Kidney glomerular epithelial cell (primary cell): ENCODE measurements around the gene BRIP1.
"Not testable (repeated sequence)": the region's sequence is repeated elsewhere in the genome, so short reads cannot be mapped to it uniquely, and the experiment has no call there.

Experiments
- DNase-seq: peaks from one replicate; lab custom pipeline; 2025; lab: John Stamatoyannopoulos, UW

The BRIP1 gene

DNA sequence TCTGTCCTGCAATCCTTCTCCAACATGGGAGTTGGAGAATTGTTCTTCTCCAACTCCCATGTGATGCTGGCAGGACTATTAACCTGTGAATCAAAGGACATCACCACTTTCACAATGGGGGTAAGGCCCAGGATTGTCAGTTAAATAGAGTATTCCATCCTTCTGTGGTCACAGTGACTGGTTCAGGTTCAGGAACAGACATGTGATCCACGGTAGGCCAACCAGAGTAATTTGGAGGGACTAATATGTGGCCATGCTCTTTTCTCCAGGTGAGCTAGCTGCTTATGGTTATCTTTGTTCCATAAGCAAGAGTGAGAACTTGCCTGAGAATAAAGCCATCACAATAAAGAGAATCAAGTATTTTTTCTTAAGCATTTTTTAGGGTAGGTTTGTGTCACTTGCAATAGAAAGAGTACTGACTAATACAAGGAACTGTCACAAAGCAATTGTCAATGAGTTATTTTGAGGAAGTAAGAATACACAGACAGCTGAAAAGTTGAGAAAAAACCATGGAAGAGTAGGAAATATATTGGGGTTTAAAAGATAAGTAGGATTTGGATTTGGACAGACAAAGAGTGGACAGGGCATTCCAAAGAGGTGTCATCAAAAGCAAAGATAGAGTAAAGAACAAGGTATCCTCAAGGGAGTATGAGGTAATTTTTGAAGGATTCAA, 63.4 kb downstream of the BRIP1 start:
- no peak for DNase-seq

DNA sequence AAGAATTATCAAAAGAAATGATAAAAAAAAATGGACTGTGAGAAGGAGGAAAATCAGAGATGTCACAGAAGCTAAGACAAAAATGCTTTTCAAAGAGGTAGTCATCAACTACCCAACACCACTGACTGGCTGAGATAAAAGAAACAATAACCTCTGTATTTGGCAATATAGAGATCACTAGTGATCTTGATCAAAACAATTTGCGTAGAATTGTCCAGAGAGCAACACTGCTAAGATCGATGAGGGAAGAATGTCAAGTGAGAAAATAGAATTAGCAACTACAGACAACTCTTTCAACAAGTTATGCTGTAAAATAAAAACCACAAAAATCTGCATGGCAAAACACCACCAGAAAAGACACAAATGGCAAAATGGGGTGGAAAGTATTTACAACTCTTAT, 66.0 kb downstream of the BRIP1 start:
- DNase-seq, result no peak

DNA sequence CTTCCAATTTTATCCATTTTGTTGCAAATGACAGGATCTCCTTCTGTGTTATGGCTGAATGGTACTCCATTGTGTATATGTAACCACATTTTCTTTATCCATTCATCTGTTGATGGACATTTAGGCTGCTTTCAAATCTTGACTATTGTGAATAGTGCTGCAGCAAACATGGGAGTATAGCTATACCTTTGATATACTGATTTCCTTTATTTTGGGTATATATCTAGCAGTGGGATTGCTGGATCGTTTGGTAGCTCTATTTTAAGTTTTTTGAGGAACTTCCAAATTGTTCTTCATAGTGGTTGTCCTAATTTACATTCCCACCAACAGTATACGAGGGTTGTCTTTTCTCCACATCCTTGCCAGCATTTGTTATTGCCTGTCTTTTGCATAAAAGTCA, 67.8 kb downstream of the BRIP1 start:
- no peak for DNase-seq

DNA sequence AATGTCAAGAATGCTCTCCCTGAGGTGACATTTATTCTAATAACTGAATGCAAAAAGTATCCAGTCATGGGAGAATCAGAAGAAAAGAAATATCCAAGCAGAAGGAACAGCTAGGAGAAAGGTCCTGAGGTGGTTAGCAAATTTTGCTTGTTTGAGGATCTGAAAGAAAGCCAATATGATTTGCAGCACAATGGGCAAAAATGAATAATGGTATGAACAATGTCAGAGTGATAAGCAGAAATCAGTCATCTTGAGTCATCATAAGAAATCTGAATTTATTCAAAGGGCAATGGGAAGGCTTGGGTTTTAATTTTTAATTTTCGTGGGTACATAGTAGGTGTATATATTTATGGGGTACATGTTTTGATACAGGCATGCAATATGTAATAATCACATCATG, 68.5 kb downstream of the BRIP1 start:
- no peak for DNase-seq

DNA sequence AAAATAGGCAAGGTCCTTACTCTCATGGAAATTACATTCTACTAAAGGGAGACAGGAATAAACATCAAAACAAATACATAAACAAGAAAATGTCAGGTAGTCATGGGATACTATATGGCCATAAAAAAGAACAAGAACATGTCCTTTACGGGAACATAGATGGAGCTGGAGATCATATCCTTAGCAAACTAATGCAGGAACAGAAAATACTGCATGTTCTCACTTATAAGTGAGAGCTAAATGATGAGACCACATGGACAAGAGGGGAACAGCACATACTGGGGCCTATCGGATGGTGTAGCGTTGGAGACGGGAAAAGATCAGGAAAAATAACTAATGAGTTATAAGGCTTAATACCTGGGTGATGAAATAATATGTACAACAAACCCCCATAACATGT, 69.1 kb downstream of the BRIP1 start:
- no peak for DNase-seq

DNA sequence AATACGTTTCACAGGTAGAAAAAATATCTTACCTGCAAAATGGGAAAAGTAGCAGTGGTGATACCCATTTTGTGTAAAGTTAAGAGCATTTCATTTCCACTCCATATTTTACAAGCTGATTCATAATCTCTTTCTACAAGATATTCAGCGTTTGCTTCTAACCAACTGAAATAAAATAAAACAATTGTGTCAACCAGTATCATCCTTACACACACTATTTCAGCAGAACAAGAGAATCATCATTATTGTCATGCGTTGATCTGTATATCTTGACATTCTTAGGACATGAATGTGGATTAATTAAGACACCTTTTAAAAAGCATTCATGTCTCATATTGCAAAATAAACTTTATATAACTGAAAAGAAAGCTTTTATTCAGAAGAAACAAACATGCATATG, 69.8 kb downstream of the BRIP1 start:
- no peak for DNase-seq

DNA sequence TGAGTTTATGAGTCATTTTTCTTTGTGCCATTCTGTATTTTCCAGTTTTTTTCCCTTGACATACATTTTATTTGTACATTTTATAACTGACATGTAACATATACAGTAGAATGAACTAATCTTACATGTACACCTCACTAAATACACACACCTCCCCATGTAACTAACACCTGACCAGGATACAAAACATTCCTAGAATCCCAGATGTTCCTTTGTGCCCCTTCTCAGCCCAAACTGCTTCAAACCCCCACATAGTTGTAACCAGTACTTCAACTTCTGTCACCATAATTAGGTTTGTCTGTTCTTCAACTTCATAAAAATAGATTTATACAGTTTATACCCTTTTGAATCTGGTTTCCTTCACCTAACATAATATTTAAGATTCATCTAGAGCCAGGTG, 73.5 kb downstream of the BRIP1 start:
- no peak for DNase-seq

DNA sequence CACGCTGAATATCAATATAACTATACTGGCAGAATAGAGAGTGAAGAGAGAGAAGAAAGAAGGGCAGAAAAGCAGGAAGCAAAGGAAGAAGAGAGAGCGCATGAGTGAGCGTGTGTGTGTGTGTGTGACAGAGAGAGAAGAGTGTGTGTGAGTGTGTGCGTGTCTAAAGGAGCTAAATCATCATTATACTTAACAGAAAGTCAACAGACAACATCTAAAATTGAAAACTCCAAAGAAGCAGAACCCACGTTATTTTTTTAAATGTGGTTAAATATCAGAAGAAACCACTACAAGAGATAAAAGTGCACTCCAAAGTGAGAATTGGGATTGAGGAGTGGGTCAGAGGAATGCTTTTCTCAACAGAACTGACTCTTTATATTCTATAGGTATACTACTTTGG, 77.2 kb downstream of the BRIP1 start:
- DNase-seq, result peak; percentile 2

DNA sequence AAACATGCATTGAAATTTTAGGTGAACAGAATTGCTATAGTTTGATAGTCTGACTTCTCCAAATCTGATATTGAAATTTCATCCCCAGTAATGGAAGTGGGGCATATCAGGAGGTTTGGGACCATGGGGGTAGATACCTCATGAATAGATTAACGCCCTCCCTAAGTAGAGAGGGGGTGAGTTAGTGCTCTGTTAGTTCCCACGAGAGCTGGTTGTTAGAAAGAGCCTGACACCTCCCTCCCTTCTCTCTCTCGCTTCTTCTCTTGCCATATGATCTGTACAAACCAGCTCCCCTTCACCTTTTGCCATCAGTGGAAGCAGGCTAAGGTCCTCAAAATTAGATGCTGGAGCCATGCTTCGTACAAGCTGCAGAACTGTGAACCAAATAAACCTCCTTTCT, 78.8 kb downstream of the BRIP1 start:
- DNase-seq, result no peak

DNA sequence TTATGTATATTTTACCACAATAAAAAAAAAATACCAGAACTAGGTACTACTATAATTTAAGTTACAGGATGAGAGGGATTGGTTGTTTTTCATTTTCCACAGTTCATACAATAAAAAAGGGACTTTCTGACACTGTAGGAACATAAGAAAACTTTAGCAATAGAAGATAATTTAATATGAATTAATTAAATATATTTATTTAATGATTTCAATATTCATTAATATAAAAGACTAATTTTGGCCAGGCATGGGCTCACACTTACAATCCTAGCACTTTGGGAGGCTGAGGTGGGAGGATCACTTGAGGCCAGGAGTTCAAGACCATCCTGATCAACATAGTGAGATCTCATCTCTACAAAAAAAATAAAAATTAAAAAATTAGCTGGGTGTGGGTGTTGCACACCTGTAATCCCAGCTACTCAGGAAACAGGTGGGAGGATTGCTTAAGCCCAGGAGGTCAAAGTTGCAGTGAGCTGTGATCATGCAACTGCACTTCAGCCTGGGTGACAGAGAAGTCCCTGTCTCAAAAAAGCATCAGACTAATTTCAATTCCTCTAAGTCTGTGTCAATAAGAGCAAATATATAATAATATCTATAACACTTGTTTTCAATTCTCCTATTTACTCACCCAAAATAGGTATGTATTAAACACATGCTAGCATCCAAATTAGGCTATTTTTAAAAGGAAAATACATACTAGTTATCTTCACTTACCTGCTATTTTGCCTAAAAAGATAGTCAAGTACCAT, 79.6 kb downstream of the BRIP1 start:
- no peak for DNase-seq

DNA sequence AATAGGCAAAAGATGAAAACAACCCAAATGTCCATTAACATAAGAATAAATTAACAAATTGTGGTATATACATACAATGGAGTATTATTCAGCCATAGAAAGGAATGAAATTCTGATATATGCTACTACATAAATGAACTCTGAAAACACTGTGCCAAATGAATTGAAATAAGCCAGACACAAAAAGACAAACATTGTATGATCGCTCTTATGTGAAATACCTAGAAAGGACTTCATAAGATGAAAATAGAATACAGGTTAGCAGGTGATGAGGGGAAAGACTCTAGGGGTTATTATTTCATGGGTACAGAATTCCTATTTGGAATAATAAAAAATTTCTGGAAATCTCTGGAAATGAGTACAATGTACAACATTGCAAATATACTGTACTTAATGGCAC, 80.2 kb downstream of the BRIP1 start:
- DNase-seq, result no peak

DNA sequence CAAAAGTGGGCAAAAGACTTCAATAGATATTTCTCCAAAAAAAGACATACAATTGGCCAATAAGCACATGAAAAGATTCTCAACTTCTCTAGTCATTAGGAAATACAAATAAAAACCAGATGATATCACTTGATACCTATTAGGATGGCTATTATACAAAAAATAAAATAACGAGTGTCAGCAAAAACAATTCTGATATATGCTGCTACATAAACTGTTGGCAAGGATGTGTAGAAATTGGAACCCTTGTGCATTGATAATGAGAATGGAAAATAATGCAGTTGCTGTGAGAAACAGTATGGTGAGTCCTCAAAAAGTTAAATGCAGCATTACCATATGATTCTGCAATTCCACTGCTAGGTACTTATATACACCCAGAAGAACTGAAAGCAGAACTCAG, 80.6 kb downstream of the BRIP1 start:
- no peak for DNase-seq

DNA sequence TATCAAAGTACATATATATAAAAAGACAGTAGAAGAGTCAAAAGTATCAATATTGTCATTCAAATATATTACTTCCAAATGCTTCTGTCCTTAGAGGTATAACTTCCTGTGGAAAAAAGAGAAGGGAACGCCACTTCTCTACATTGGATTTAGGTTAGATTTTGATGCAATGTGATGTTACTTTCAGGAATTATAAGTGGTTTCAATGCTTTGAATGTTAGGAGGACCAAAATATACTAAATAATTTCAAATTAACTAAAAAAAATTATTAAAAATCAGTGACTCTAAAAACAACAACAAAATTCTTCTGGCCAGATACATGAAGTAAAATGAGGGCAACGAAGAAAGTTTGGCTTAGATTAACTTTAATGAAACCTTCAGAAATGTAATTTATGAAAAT, 88.0 kb downstream of the BRIP1 start:
- no peak for DNase-seq

DNA sequence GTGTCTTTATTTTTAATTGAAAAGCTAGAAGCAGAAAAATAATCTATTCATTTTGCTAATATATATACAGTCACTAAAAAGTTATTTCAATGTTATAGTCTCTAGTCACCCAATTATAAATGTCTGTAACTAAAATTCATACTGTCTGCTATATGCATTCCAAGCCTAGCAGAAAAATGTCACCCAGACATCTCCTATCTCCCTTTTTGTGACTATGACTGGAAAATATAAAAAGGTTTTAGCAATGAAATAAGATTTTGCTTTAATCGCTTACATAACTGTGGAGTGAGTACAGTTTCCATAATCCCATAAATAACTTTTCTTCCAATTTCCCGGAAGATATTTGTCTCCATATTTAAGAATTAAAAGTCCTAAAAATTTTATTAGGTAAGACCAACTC, 88.6 kb downstream of the BRIP1 start:
- no peak for DNase-seq

DNA sequence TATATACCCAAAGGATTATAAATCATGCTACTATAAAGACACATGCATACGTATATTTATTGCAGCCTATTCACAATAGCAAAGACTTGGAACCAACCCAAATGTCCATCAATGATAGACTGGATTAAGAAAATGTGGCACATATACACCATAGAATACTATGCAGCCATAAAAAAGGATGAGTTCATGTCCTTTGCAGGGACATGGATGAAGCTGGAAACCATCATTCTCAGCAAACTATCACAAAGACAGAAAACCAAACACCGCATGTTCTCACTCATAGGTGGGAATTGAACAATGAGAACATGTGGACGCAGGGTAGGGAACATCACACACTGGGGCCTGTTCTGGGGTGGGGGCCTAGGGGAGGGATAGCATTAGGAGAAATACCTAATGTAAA, 89.2 kb downstream of the BRIP1 start:
- not testable (repeated sequence) for DNase-seq

DNA sequence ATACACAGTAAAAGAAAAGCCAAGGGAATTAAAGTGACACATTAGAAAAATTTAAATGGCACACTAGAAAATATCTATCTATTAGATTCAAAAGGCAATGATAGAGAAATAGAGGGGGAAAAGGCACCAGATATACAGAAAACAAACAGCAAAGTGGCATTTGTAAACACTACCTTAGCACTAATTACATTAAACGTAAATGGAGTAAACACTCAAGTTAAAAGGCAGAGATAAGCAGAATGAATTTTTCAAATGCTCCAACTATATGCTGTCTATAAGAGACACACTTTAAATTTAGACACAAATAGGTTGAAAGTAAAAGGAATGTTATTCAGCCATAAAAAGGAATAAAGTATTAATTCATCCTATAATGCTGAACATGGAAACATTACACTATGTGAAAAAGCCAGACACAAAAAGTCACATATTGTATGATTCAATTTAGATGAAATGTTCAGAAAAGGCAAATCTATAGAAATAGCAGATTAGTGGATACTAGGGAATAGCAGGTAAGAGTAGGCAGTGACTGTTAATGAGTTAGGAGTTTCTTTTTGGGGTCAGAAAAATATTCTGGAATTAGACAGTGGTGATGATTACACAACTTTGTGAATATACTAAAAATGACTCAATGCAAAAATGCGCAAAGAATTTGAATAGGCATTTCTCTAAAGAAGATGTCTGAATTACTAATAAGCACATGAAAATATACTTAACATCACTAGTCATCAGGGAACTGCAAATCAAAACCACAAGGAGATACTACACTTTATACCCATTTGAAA, 92.4 kb downstream of the BRIP1 start:
- DNase-seq, result no peak

DNA sequence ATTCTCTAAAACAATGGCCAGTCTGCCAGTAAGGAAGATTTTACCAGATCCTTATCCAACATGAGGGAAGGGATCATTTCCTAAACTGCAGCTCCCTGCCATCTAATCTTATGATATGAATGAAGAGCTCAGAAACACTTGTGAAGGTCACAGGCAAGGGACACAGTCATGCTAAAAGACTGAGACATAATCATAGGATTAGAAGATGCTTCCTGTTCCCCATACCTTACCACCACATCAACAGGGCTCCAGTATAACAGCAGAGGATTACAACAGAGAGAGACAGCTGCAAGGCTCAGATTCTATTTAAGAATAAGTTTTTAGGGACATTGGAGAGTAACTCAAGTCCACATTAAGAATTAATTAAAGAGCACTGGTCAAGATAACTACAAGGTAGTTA, 93.3 kb downstream of the BRIP1 start:
- DNase-seq, result no peak

DNA sequence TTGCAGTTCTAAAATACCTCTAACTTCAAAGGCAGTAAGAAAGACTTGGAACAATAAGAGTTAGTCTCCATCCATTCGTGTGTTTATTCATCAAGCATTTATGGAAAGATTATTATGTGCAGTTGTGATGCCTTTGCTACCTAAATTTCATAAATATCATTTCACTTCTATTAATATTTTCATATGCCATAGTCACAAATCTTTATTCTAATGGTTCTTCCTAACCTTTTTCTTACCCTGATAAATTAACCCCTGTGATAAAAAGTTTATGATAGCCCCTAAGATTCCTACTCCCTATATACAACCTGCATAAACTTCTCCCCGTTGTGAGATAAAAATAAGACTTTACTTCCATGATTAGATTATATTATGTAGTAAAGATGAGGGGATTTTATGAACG, 94.9 kb downstream of the BRIP1 start:
- DNase-seq, result no peak

DNA sequence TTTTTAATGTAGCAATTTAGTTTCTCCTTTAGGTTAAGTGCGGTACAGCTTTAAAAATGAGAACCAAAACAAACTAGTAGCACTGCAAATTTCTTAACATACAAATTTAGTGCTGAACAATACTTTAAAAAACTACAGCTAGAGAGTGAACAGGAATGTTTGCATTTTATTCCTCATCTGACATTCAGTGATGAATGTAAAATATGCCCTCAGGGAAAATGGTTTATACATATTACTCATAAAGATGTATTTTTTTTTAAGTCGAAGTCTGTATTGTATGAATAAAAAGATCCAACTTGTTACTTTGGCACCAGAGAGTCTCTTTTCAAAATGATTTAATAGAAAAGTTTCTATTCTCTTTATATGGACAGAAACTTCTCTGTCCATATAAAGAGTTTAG, 96.8 kb downstream of the BRIP1 start:
- no peak for DNase-seq

DNA sequence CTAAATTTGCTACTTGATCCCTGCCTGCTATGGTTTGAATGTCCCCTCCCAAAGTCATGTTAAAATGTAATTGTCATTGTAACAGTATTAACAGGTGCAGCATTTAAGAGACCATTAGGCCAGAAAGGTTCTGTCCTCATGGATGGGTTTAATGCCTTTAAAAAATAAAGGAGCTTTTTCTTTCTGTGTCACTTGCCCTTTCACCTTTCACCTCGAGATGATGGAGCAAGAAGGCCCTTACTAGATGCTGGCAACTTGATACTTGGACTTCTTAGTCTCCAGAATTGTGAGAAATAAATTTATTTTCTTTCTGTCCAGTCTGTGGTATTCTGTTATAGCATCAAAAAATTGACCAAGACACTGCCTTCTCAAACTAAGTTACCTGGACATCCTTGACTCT, 98.5 kb downstream of the BRIP1 start:
- DNase-seq, result no peak

DNA sequence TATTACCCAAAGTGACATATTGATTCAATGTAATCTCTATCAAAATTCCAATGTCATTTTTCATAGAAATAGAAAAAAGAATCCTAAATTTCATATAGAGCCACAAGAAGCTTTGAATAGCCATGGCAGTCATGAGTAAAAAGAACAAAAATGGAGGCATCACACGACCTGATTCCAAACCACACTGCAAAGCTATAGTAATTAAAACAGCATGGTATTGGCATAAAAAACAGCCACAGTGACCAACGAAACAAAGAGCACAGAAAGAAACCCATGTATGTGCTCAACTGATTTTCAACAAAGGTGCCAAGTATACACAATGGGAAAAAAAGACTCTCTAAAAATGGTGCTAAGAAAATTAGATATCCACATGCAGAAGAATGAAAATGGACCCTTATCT, 101.5 kb downstream of the BRIP1 start:
- no peak for DNase-seq

DNA sequence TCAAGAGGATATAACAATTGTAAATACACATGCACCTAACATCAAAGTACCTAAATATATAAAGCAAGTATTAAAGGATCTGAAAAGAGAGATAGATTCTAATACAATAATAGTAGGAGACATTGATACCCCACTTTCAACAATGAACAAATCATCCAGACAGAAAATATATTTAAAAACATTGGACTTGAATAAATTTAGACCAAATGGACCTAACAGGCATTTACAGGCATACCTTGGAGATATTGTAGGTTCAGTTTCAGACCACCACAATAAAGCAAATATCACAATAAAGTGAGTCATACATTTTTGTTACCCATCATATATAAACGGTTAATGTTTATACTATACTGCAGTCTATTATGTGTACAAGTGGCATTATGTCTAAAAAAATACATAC, 104.0 kb downstream of the BRIP1 start:
- DNase-seq, result no peak

DNA sequence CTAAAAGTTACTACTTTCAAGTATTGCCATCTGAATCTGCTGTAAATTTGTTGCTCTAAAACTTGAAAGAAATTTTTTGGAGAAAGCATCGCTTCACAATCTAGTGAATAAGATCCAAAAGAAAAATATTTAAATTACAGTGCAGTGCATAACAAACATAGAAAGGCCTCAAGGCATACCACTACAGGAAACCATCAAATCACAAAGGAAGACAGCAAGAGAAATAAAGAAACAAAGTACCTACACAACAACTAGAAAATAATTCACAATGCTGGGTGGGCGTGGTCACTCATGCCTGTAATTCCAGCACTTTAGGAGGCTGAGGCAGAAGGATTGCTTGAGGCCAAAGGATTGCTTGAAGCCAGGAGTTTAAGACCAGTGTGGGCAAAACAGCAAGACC, 104.9 kb downstream of the BRIP1 start:
- no peak for DNase-seq
